Mucosa of descending colon (tissue), 3 donors: ENCODE data around the gene EPS8L1. TPM values are rescaled to one million over a fixed set of nuclear protein-coding genes. Genes with fewer than 3 reads are reported as not detected.

Experiments used
- ATAC-seq: fragments of 200-7000 bp; cut with Tn5 transposase; one replicate; pipeline ENCODE4 v1.9.1; 2020; ENCODE audit warnings: mild to moderate bottlenecking, moderate library complexity
- DNase-seq, 3 donors: peaks; one replicate each; pipeline ENCODE4 v3.0.0-alpha.2; 2020
- H3K36me3 ChIP-seq: fragments of 200-600 bp; one replicate; pipeline ENCODE4 v1.8.0; 2021; ENCODE audit warnings: low read depth, mild to moderate bottlenecking
- H3K4me1 ChIP-seq: fragments of 200-600 bp; one replicate; pipeline ENCODE4 v1.8.0; 2021; ENCODE audit warnings: low read depth, mild to moderate bottlenecking
- H3K4me3 ChIP-seq: fragments of 200-600 bp; one replicate; pipeline ENCODE4 v1.8.0; 2021; ENCODE audit warnings: mild to moderate bottlenecking
- H3K9me3 ChIP-seq: fragments of 200-600 bp; one replicate; pipeline ENCODE4 v1.8.0; 2021; ENCODE audit warnings: mild to moderate bottlenecking
- intact Hi-C, 2 donors: fragments of 100-400 bp; cut with DNase I in 1 of 2; cut with micrococcal nuclease in 1 of 2; formaldehyde crosslinking; loops; one replicate each; pipeline versions ENCODE4 v1.11.0 to v1.11.1; 2022; cut with DNase I, micrococcal nuclease
- total RNA-seq, 3 donors: library from RNA; stranded (reverse); fragmentation: NEBNext Ultra II Directional in 2 of 3; extraction: Animal tissue kit (Norgen Biotek cat#: 25700) in 2 of 3; gene quantifications; one replicate each; pipeline versions ENCODE4 v1.2.1 to v1.2.4, GENCODE V29; 2021 to 2023
- TF ChIP-seq, protein P1 (sequence below): fragments of 200-600 bp; IDR thresholded peaks from one replicate; pipeline ENCODE4 v1.8.0; 2022; ENCODE audit warnings: antibody characterized with exemption, mild to moderate bottlenecking
- donor health status: DM: no; HTN: no; CAD: no; lungs with moderate emphysema.
- donor health status: DM: no; HTN: no; CAD: no.
- donor health status: DM: no; HTN: yes; CAD: no.

The EPS8L1 gene
- total RNA-seq, 3 donors from 2014 or later = 20.7 to 79.6 (median 36.0) TPM

DNA sequence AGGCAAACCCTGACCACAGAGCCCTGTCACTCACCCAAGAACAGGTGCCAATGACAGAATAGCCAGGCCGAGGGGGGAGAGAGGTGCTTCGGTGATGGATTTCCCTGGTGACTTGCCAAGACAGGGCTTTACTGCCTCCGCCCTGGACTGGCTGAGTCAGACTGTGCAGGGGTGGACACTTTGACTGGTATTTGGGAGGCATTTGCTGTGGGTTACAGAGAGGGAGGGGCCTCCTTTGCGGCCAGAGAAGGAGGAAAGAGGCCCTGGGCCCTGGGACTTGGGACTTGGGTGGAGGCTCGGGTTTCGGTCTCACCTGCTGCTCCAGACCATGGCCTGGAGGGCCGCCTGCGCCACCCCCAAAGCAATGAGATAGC, 4.6 kb upstream of the EPS8L1 start:
- peak; percentile 80 to 82 (median 81) for DNase-seq
- TF ChIP-seq, protein P1, sequence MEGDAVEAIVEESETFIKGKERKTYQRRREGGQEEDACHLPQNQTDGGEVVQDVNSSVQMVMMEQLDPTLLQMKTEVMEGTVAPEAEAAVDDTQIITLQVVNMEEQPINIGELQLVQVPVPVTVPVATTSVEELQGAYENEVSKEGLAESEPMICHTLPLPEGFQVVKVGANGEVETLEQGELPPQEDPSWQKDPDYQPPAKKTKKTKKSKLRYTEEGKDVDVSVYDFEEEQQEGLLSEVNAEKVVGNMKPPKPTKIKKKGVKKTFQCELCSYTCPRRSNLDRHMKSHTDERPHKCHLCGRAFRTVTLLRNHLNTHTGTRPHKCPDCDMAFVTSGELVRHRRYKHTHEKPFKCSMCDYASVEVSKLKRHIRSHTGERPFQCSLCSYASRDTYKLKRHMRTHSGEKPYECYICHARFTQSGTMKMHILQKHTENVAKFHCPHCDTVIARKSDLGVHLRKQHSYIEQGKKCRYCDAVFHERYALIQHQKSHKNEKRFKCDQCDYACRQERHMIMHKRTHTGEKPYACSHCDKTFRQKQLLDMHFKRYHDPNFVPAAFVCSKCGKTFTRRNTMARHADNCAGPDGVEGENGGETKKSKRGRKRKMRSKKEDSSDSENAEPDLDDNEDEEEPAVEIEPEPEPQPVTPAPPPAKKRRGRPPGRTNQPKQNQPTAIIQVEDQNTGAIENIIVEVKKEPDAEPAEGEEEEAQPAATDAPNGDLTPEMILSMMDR = no peak
- intact Hi-C loops = no loop called here
- H3K4me3 ChIP-seq = no peak overlapping the region
- H3K36me3 ChIP-seq = no peaks in the 10 kb centered on the region
- ATAC-seq = peak; percentile 74
- H3K9me3 ChIP-seq = no peaks in the 10 kb centered on the region
- H3K4me1 ChIP-seq = peaks cover 15% of the 10 kb centered on the region

DNA sequence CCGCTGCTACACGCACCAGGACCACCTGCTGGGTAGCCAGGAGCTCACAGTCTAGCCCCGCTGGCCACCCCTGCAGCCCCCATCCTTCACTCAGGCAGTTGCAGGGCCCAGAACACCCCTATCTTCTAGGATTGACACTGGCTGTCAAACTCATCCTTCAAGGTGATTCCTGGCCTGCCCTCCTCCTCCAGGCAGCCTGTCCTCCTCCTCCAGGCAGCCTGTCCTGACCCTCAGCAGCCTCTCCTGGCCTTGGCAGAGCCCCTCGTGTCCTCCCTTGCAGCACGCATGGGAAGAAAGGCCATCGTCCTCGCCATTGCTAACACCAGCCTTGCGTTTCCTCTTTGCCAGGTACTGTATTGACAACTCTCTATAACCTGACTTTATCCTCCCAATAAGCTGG, 3.8 kb upstream of the EPS8L1 start:
- ATAC-seq = no peak
- no peaks in the 10 kb centered on the region for H3K36me3 ChIP-seq

DNA sequence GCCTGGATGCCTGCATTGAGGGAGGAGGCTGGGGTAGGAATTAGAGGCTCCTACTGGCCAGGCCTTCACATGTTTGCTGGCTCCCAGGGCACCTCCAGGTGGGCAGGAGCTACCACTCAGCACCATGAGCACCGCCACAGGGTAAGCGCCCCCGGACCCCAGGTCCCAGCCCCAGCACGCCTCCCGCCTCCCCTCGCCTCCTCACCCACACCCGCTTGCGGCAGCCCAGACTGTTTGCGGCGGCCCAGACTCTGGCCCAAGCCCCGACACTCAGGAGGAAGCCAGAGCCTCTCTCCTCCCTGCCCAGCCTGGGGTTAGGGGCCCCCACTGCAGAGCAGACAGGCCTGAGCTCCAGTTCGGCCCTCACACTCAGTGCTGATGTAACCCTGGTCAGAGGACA, 652 bp downstream of the EPS8L1 start:
- TF ChIP-seq, protein P1 = no peak
- intact Hi-C loops = no loop called here
- H3K9me3 ChIP-seq = no peaks in the 10 kb centered on the region
- ATAC-seq (no peak), DNase-seq (peak in 1 of 3 donors; percentile 48)
- peaks cover 28% of the 10 kb centered on the region for H3K4me1 ChIP-seq
- H3K4me3 ChIP-seq = no peak overlapping the region
- H3K36me3 ChIP-seq = no peaks in the 10 kb centered on the region

More for the DNA sequence above, 3.8 kb upstream of the EPS8L1 start:
- H3K4me3 ChIP-seq = no peak overlapping the region
- peaks cover 15% of the 10 kb centered on the region for H3K4me1 ChIP-seq
- no peak for DNase-seq
- H3K9me3 ChIP-seq = no peaks in the 10 kb centered on the region
- TF ChIP-seq, protein P1 = no peak
- intact Hi-C loops = no loop called here

DNA sequence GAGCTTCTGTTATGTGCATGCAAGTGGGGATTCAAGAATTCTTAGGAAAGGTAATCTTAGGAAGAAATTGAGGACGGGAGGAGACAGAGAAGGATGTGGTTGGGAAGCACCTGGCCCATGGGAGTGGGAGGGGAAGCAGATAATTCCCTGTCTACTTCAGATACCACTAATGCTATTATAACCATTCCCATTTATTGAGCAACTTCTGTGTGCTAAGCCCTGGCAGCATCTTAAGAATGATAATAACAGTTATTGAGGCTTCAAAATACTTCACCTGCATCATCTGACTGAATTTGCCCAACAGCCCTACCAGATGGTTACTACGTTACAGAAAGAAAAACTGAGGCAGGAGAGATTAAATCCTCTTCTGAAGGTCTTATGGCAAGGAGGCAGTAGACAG, 1.4 kb downstream of the EPS8L1 start:
- no peak overlapping the region for H3K4me3 ChIP-seq
- no peaks in the 10 kb centered on the region for H3K36me3 ChIP-seq
- DNase-seq (no peak), ATAC-seq (no peak)
- TF ChIP-seq, protein P1 = no peak
- peaks cover 27% of the 10 kb centered on the region for H3K4me1 ChIP-seq
- no peaks in the 10 kb centered on the region for H3K9me3 ChIP-seq
- intact Hi-C loops = no loop called here

DNA sequence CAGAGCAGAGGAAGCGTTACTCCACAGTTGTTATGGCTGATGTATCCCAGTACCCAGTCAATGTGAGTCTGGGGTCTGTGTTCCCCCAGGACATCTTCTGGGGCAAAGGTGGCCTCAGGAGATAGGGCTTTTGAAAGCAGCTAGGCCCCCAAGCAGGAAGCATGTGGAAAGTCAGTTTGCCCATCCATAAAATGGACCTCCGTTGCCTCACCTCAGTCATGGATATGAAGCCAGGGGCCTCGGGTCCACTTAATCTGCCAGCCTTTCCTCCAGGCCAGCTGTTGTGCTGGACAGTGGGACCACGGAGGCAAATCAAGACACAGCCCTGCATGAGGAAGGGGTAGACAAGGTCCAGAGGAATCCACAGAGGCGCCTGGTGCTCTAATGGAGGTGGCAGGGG, 3.3 kb downstream of the EPS8L1 start:
- no peak for DNase-seq

More for the DNA sequence above, 3.3 kb downstream of the EPS8L1 start:
- TF ChIP-seq, protein P1 = no peak
- no peaks in the 10 kb centered on the region for H3K9me3 ChIP-seq
- no peak for ATAC-seq
- H3K4me3 ChIP-seq = no peak overlapping the region
- H3K36me3 ChIP-seq = no peaks in the 10 kb centered on the region
- intact Hi-C loops = no loop called here
- H3K4me1 ChIP-seq = peaks cover 27% of the 10 kb centered on the region
